Measurements from ENCODE around the gene SLC1A7.

The SLC1A7 gene

GRCh38 chr1:53116307-53116810 lies 26.1 kb downstream of the SLC1A7 start:
- Histone ChIP-seq H3K56ac (ENCODE audit: low read length) (peak overlapping the region; percentile 12), H3K36me3 (ENCODE audit: control insufficient read depth, insufficient read depth, low read length) (no peaks in the 10 kb centered on the region), H3K79me1 (ENCODE audit: low read length) (no peaks in the 10 kb centered on the region), H3K4me1 (ENCODE audit: control insufficient read depth, low read depth, low read length) (peaks cover 10% of the 10 kb centered on the region), H4K5ac (ENCODE audit: low read length) (no peak overlapping the region), H3K4me3 (ENCODE audit: low read length) (no peak overlapping the region), H2BK120ac (ENCODE audit: low read depth, low read length) (no peak overlapping the region), H3K23ac (ENCODE audit: low read length) (no peak overlapping the region), H3K4ac (ENCODE audit: low read depth, low read length) (no peak overlapping the region), H2AK5ac (ENCODE audit: low read length) (no peak overlapping the region), H3K27ac (ENCODE audit: low read depth, low read length) (no peak overlapping the region), H4K8ac (ENCODE audit: low read depth, low read length) (no peak overlapping the region), H3K27me3 (ENCODE audit: insufficient read depth, low read length, poor library complexity) (no peaks in the 10 kb centered on the region), H2BK5ac (ENCODE audit: low read length) (no peak overlapping the region), H3K18ac (ENCODE audit: low read length) (no peak overlapping the region), H3K9ac (ENCODE audit: low read length) (no peak overlapping the region), H3K4me2 (ENCODE audit: low read length) (no peak overlapping the region), H2BK15ac (replicated peaks; ENCODE audit: low read depth) (no peak overlapping the region), H3K79me2 (ENCODE audit: control insufficient read depth, insufficient read depth, low read length) (no peaks in the 10 kb centered on the region)
- DNase-seq: no peak
- WGBS (ENCODE audit: extremely low coverage, insufficient coverage, low lambda C conversion rate): no CpG with 5 or more reads among the region's 9 CpGs

- Histone ChIP-seq H4K8ac (ENCODE audit: low read depth, low read length) (no peak overlapping the region), H3K9ac (ENCODE audit: low read length) (no peak overlapping the region), H3K4me3 (ENCODE audit: low read length) (no peak overlapping the region), H3K18ac (ENCODE audit: low read length) (no peak overlapping the region), H3K27me3 (ENCODE audit: insufficient read depth, low read length, poor library complexity) (no peaks in the 10 kb centered on the region), H3K56ac (ENCODE audit: low read length) (peak overlapping the region; percentile 27), H3K79me1 (ENCODE audit: low read length) (no peaks in the 10 kb centered on the region), H3K27ac (ENCODE audit: low read depth, low read length) (no peak overlapping the region), H3K36me3 (ENCODE audit: control insufficient read depth, insufficient read depth, low read length) (no peaks in the 10 kb centered on the region), H4K5ac (ENCODE audit: low read length) (no peak overlapping the region), H3K4me2 (ENCODE audit: low read length) (no peak overlapping the region), H3K4ac (ENCODE audit: low read depth, low read length) (no peak overlapping the region), H2BK120ac (ENCODE audit: low read depth, low read length) (no peak overlapping the region), H2BK15ac (replicated peaks; ENCODE audit: low read depth) (no peak overlapping the region), H3K79me2 (ENCODE audit: control insufficient read depth, insufficient read depth, low read length) (no peaks in the 10 kb centered on the region), H3K23ac (ENCODE audit: low read length) (no peak overlapping the region), H2AK5ac (ENCODE audit: low read length) (no peak overlapping the region), H2BK5ac (ENCODE audit: low read length) (no peak overlapping the region), H3K4me1 (ENCODE audit: control insufficient read depth, low read depth, low read length) (peaks cover 10% of the 10 kb centered on the region)
- WGBS (ENCODE audit: extremely low coverage, insufficient coverage, low lambda C conversion rate): no CpG with 5 or more reads among the region's 20 CpGs
- DNase-seq: peak; percentile 94
These were observed 26.8 kb downstream of the SLC1A7 start for GRCh38 chr1:53115403-53116306.

- H4K8ac ChIP-seq (ENCODE audit: low read depth, low read length): no peak overlapping the region
- H2AK5ac ChIP-seq (ENCODE audit: low read length): no peak overlapping the region
- no peak overlapping the region for H3K4me2 ChIP-seq (ENCODE audit: low read length)
- H3K4me1 ChIP-seq (ENCODE audit: control insufficient read depth, low read depth, low read length): peaks cover 8% of the 10 kb centered on the region
- H3K36me3 ChIP-seq (ENCODE audit: control insufficient read depth, insufficient read depth, low read length): no peaks in the 10 kb centered on the region
- peak overlapping the region; percentile 51 for H3K56ac ChIP-seq (ENCODE audit: low read length)
- H3K4me3 ChIP-seq (ENCODE audit: low read length): no peak overlapping the region
- H3K27me3 ChIP-seq (ENCODE audit: insufficient read depth, low read length, poor library complexity): no peaks in the 10 kb centered on the region
- H3K23ac ChIP-seq (ENCODE audit: low read length): no peak overlapping the region
- no peaks in the 10 kb centered on the region for H3K79me2 ChIP-seq (ENCODE audit: control insufficient read depth, insufficient read depth, low read length)
- no peak overlapping the region for H2BK120ac ChIP-seq (ENCODE audit: low read depth, low read length)
- no peak overlapping the region for H3K18ac ChIP-seq (ENCODE audit: low read length)
- no peaks in the 10 kb centered on the region for H3K79me1 ChIP-seq (ENCODE audit: low read length)
- no peak overlapping the region for H3K27ac ChIP-seq (ENCODE audit: low read depth, low read length)
- no peak overlapping the region for H3K4ac ChIP-seq (ENCODE audit: low read depth, low read length)
- H3K9ac ChIP-seq (ENCODE audit: low read length): no peak overlapping the region
- no peak overlapping the region for H2BK5ac ChIP-seq (ENCODE audit: low read length)
- H2BK15ac ChIP-seq (replicated peaks; ENCODE audit: low read depth): no peak overlapping the region
- DNase-seq: no peak
- H4K5ac ChIP-seq (ENCODE audit: low read length): no peak overlapping the region
- no CpG with 5 or more reads among the region's 24 CpGs for WGBS (ENCODE audit: extremely low coverage, insufficient coverage, low lambda C conversion rate)
These were observed 27.6 kb downstream of the SLC1A7 start for GRCh38 chr1:53114581-53115400.

GRCh38 chr1:53114090-53114489 lies 28.3 kb downstream of the SLC1A7 start:
- Histone ChIP-seq H2AK5ac (ENCODE audit: low read length) (no peak overlapping the region), H3K36me3 (ENCODE audit: control insufficient read depth, insufficient read depth, low read length) (no peaks in the 10 kb centered on the region), H3K4me2 (ENCODE audit: low read length) (no peak overlapping the region), H4K8ac (ENCODE audit: low read depth, low read length) (no peak overlapping the region), H3K4me1 (ENCODE audit: control insufficient read depth, low read depth, low read length) (peaks cover 5% of the 10 kb centered on the region), H3K4ac (ENCODE audit: low read depth, low read length) (no peak overlapping the region), H3K79me2 (ENCODE audit: control insufficient read depth, insufficient read depth, low read length) (no peaks in the 10 kb centered on the region), H2BK5ac (ENCODE audit: low read length) (no peak overlapping the region), H3K18ac (ENCODE audit: low read length) (no peak overlapping the region), H2BK15ac (replicated peaks; ENCODE audit: low read depth) (no peak overlapping the region), H3K56ac (ENCODE audit: low read length) (no peak overlapping the region), H3K27me3 (ENCODE audit: insufficient read depth, low read length, poor library complexity) (no peaks in the 10 kb centered on the region), H3K9ac (ENCODE audit: low read length) (no peak overlapping the region), H3K79me1 (ENCODE audit: low read length) (no peaks in the 10 kb centered on the region), H2BK120ac (ENCODE audit: low read depth, low read length) (no peak overlapping the region), H4K5ac (ENCODE audit: low read length) (no peak overlapping the region), H3K27ac (ENCODE audit: low read depth, low read length) (no peak overlapping the region), H3K4me3 (ENCODE audit: low read length) (no peak overlapping the region), H3K23ac (ENCODE audit: low read length) (no peak overlapping the region)
- WGBS (ENCODE audit: extremely low coverage, insufficient coverage, low lambda C conversion rate): no CpG with 5 or more reads among the region's 6 CpGs
- DNase-seq: no peak

- H3K4me1 ChIP-seq (ENCODE audit: control insufficient read depth, low read depth, low read length): peaks cover 5% of the 10 kb centered on the region
- no peaks in the 10 kb centered on the region for H3K79me2 ChIP-seq (ENCODE audit: control insufficient read depth, insufficient read depth, low read length)
- no peaks in the 10 kb centered on the region for H3K36me3 ChIP-seq (ENCODE audit: control insufficient read depth, insufficient read depth, low read length)
- H3K4me2 ChIP-seq (ENCODE audit: low read length): no peak overlapping the region
- H2BK5ac ChIP-seq (ENCODE audit: low read length): no peak overlapping the region
- DNase-seq: no peak
- H3K79me1 ChIP-seq (ENCODE audit: low read length): no peaks in the 10 kb centered on the region
- no peak overlapping the region for H2BK15ac ChIP-seq (replicated peaks; ENCODE audit: low read depth)
- H3K4ac ChIP-seq (ENCODE audit: low read depth, low read length): no peak overlapping the region
- H4K5ac ChIP-seq (ENCODE audit: low read length): no peak overlapping the region
- H3K4me3 ChIP-seq (ENCODE audit: low read length): no peak overlapping the region
- no CpG with 5 or more reads among the region's 4 CpGs for WGBS (ENCODE audit: extremely low coverage, insufficient coverage, low lambda C conversion rate)
- no peak overlapping the region for H4K8ac ChIP-seq (ENCODE audit: low read depth, low read length)
- no peak overlapping the region for H2AK5ac ChIP-seq (ENCODE audit: low read length)
- H3K27ac ChIP-seq (ENCODE audit: low read depth, low read length): no peak overlapping the region
- H3K23ac ChIP-seq (ENCODE audit: low read length): no peak overlapping the region
- no peak overlapping the region for H3K9ac ChIP-seq (ENCODE audit: low read length)
- H3K56ac ChIP-seq (ENCODE audit: low read length): no peak overlapping the region
- H3K18ac ChIP-seq (ENCODE audit: low read length): no peak overlapping the region
- no peak overlapping the region for H2BK120ac ChIP-seq (ENCODE audit: low read depth, low read length)
- no peaks in the 10 kb centered on the region for H3K27me3 ChIP-seq (ENCODE audit: insufficient read depth, low read length, poor library complexity)
These were observed 29.6 kb downstream of the SLC1A7 start for GRCh38 chr1:53112861-53113260.
